Ishikawa (cell line): Measurements from ENCODE around the gene FAM120A.

ENCODE experiments used
- CEBPB ChIP-seq: IDR thresholded peaks from 2 replicates; pipeline ENCODE4 v1.6.1; 2012
- EGR1 ChIP-seq: IDR thresholded peaks from 2 replicates; pipeline ENCODE4 v1.6.1; 2012
- EP300 ChIP-seq: IDR thresholded peaks from 2 replicates; pipeline ENCODE4 v1.6.1; 2012; ENCODE audit warnings: borderline replicate concordance
- MAX ChIP-seq: IDR thresholded peaks from 2 replicates; pipeline ENCODE4 v1.6.1; 2012
- NFIC ChIP-seq: IDR thresholded peaks from 2 replicates; pipeline ENCODE4 v1.6.1; 2012
- RAD21 ChIP-seq: IDR thresholded peaks from 2 replicates; pipeline ENCODE4 v1.6.1; 2012; ENCODE audit warnings: low read depth
- TAF1 ChIP-seq: IDR thresholded peaks from 2 replicates; pipeline ENCODE4 v1.6.1; 2012; ENCODE audit warnings: low read depth, mild to moderate bottlenecking
- YY1 ChIP-seq: IDR thresholded peaks from 2 replicates; pipeline ENCODE4 v1.6.1; 2012; ENCODE audit warnings: low read depth

- TF ChIP-seq MAX, result no peak
- TF ChIP-seq EP300, result no peak
- TF ChIP-seq TAF1, result no peak
- TF ChIP-seq NFIC, result no peak
- TF ChIP-seq YY1, result no peak
- TF ChIP-seq EGR1, result no peak
- TF ChIP-seq RAD21, result no peak
- TF ChIP-seq CEBPB, result no peak
These were observed 42.5 kb downstream of the FAM120A start for GRCh38 chr9:93493949-93494348.
